A549 (cell line): Measurements from ENCODE around the gene HEXIM2.

Experiments used
- CTCF ChIP-seq: fragments of >200 bp; sonication (Bioruptor Twin); formaldehyde crosslinking; IDR thresholded peaks from 3 replicates; pipeline ENCODE4 v1.5.1; 2016
- EHMT2 ChIP-seq: fragments of 200-600 bp; sonication (generic); IDR thresholded peaks from 2 replicates; pipeline ENCODE4 v1.6.1; 2016; ENCODE audit warnings: antibody characterized with exemption, low read depth, mild to moderate bottlenecking, moderate library complexity
- NFE2L2 ChIP-seq: fragments of 150-350 bp; conservative IDR thresholded peaks from 2 replicates; pipeline ENCODE4 v1.6.1; 2014; ENCODE audit warnings: low read length
- TF ChIP-seq, protein P1 (sequence below): IDR thresholded peaks from 2 replicates; pipeline ENCODE4 v1.6.1; 2012

DNA sequence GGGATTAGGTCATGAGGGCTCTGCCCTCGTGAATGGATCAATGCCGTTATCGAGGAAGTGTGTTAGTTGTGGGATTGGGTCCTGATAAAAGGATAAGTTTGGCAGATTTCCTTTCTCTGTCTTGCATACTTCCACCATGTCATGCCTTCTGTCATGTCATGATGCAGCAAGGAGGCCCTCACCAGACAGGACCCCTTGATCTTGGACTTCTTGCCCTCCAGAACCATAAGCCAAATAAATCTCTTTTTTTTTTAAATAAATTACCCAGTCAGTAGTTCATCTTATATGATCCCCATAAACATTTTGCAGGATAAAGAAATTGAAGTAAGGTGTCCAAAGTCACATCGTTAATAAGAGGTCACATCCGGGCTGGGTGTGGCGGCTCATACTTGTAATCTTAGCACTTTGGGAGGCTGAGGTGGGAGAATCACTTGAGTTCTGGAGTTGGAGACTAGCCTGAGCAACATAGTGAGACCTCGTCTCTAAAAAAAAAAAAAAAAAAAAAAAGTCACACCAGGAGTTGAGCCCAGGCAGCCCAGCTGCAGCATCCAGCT, 25.2 kb downstream of the HEXIM2 start:
- TF ChIP-seq, protein P1, sequence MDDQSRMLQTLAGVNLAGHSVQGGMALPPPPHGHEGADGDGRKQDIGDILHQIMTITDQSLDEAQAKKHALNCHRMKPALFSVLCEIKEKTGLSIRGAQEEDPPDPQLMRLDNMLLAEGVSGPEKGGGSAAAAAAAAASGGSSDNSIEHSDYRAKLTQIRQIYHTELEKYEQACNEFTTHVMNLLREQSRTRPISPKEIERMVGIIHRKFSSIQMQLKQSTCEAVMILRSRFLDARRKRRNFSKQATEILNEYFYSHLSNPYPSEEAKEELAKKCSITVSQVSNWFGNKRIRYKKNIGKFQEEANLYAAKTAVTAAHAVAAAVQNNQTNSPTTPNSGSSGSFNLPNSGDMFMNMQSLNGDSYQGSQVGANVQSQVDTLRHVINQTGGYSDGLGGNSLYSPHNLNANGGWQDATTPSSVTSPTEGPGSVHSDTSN: no peak
- TF ChIP-seq CTCF: no peak
- no peak for TF ChIP-seq NFE2L2
- no peak for TF ChIP-seq EHMT2
